ENCODE measurements around the gene SLC9A9. TPM values are rescaled to one million over a fixed set of nuclear protein-coding genes. Genes with fewer than 3 reads are reported as not detected.

Gene SLC9A9
- total and polyA plus RNA-seq, 10 of the 15 experiments (the other 5 are each of a cell fraction or from before 2014, with no cell fraction given), result 3.5 to 14.2 (median 9.3) TPM

- no peaks in the 10 kb centered on the region for H3K27me3 ChIP-seq (replicated peaks in 1 of 2; ENCODE audit: control insufficient read depth in 2 of 2, insufficient read depth in 2 of 2, low read length in 1 of 2)
- 87% methylated on average over 4 of the region's 4 CpGs for WGBS (ENCODE audit: insufficient coverage, insufficient replicate concordance, low lambda C conversion rate, missing lambda C conversion rate)
- ChIA-PET RAD21 (ENCODE audit: unreplicated experiment) (no interaction called here), SMC1A (ENCODE audit: uncharacterized antibody, unreplicated experiment) (no interaction called here), POLR2A (no interaction called here), CTCF (interaction anchor here (0.6 kb wide), 1 partner anchor 197 kb away, joined by 4 read pairs; no protein-coding TSS in a partner anchor)
- intact Hi-C loops (cut with micrococcal nuclease; ENCODE audit: unreplicated experiment) (no loop called here), in situ Hi-C loops (cut with MboI) (no loop called here)
- no peak overlapping the region for H3K4me3 ChIP-seq
- H3K79me2 ChIP-seq (ENCODE audit: control insufficient read depth, insufficient read depth, low read length), result no peaks in the 10 kb centered on the region
- ATAC-seq, result peak; percentile 36; the same call in 1 of the 3 replicates
- H3K9me3 ChIP-seq (replicated peaks; ENCODE audit: control insufficient read depth, insufficient read depth, low read length), result no peaks in the 10 kb centered on the region; the same call in 2 of the 3 replicates
- no peak for FAIRE-seq
- H3K27ac ChIP-seq (ENCODE audit: control insufficient read depth, insufficient read depth), result no peak overlapping the region
- H2AFZ ChIP-seq (ENCODE audit: control insufficient read depth, low read depth, low read length), result no peak overlapping the region
- peaks cover 4% of the 10 kb centered on the region; the same call in 1 of the 2 replicates for H3K4me1 ChIP-seq (ENCODE audit: control insufficient read depth, insufficient read depth, low read length)
- H3K9ac ChIP-seq (ENCODE audit: control insufficient read depth, insufficient read depth, low read length), result no peak overlapping the region
- no peaks in the 10 kb centered on the region for H4K20me1 ChIP-seq (ENCODE audit: control insufficient read depth, insufficient read depth)
- no peak for DNase-seq (ENCODE audit: low read depth, low spot score)
- no TSS peak for BruUV-seq (replicated peaks)
- no peak overlapping the region for H3K4me2 ChIP-seq (ENCODE audit: control insufficient read depth, insufficient read depth)
- H3K36me3 ChIP-seq (ENCODE audit: control insufficient read depth in 2 of 2, insufficient read depth in 2 of 2, low read length in 1 of 2), result no peaks in the 10 kb centered on the region
- TF ChIP-seq LARP7 (IDR thresholded peaks at IDR 0.05) (no peak), POLR2AphosphoS2 (IDR thresholded peaks at IDR 0.05; ENCODE audit: low read depth, low read length) (no peak), PRDM15 (CRISPR knock-in tag; IDR thresholded peaks at IDR 0.05) (no peak), BACH1 (IDR thresholded peaks at IDR 0.05; ENCODE audit: borderline replicate concordance) (no peak), ZNF384 (IDR thresholded peaks at IDR 0.05; ENCODE audit: borderline replicate concordance, low read depth, low read length) (no peak), CREB1 (IDR thresholded peaks at IDR 0.05; ENCODE audit: low read depth) (no peak), CEBPZ (IDR thresholded peaks at IDR 0.05; ENCODE audit: low read depth, low read length) (no peak), ATF3 (IDR thresholded peaks at IDR 0.05; ENCODE audit: borderline replicate concordance, extremely low read depth, low read depth, low read length) (no peak), DPF2 (IDR thresholded peaks at IDR 0.05) (no peak), E2F8 (IDR thresholded peaks at IDR 0.05; ENCODE audit: low read depth, partially characterized antibody) (no peak), NFIC (IDR thresholded peaks at IDR 0.05; ENCODE audit: low read depth, low read length) (no peak), SMAD5 (IDR thresholded peaks at IDR 0.05; ENCODE audit: low read depth) (no peak), MEF2B (IDR thresholded peaks at IDR 0.05; ENCODE audit: partially characterized antibody, poor library complexity, severe bottlenecking) (no peak), SREBF2 (IDR thresholded peaks at IDR 0.05; ENCODE audit: low read length) (no peak)
Observed at GRCh38 chr3:143484846-143485512, 363.3 kb downstream of the SLC9A9 start.
